ENCODE measurements around the gene NISCH. TPM values are rescaled to one million over a fixed set of nuclear protein-coding genes. Genes with fewer than 3 reads are reported as not detected.

Gene NISCH
- total and polyA plus RNA-seq, 7 donors = 14.3 to 33.4 (median 23.6) TPM

DNA sequence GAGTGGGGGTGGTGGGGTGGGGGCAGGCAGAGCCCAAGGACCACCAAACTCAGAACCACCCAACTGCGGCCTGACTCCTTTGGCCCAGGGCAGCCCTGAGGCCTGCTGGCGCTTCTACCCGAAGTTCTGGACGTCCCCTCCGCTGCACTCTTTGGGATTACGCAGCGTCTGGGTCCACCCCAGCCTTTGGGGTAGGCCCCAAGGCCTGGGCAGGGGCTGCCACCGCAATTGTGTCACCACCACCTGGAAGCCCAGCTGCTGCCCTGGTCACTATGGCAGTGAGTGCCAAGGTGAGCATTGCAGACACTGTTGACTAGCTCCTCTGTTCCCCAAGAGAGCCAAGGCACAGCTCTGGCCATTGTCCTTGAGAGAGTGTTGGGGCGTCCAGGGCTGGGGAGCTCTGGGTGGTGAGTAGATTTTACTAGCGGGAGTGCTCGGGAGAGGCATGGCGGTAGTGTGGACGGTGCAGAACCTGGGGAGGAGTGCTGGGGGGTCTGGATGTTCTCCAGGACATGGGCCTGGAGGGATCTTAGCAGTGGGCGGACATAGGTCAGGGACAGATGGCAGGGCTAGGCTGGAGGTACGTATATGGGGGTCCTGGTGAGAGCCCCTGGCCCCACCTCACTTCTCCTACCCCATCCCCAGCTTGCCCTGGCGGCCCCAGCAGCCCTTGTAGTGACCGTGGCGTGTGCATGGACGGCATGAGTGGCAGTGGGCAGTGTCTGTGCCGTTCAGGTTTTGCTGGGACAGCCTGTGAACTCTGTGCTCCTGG, 65.5 kb downstream of the NISCH start:
- no peak for ATAC-seq
- no peaks in the 10 kb centered on the region for H3K36me3 ChIP-seq (ENCODE audit: insufficient read depth in 1 of 2, low read depth in 1 of 2)
- no peak overlapping the region for H3K27ac ChIP-seq
- H3K4me3 ChIP-seq = no peak overlapping the region
- H3K4me1 ChIP-seq = no peaks in the 10 kb centered on the region
- DNase-seq = peak; percentile 1 to 42
- TF ChIP-seq, protein P1, sequence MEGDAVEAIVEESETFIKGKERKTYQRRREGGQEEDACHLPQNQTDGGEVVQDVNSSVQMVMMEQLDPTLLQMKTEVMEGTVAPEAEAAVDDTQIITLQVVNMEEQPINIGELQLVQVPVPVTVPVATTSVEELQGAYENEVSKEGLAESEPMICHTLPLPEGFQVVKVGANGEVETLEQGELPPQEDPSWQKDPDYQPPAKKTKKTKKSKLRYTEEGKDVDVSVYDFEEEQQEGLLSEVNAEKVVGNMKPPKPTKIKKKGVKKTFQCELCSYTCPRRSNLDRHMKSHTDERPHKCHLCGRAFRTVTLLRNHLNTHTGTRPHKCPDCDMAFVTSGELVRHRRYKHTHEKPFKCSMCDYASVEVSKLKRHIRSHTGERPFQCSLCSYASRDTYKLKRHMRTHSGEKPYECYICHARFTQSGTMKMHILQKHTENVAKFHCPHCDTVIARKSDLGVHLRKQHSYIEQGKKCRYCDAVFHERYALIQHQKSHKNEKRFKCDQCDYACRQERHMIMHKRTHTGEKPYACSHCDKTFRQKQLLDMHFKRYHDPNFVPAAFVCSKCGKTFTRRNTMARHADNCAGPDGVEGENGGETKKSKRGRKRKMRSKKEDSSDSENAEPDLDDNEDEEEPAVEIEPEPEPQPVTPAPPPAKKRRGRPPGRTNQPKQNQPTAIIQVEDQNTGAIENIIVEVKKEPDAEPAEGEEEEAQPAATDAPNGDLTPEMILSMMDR (IDR thresholded peaks at IDR 0.05) = no peak
- no peaks in the 10 kb centered on the region for H3K27me3 ChIP-seq (ENCODE audit: insufficient read depth in 3 of 3, low read length in 2 of 3)
- 89 to 92% (median 90%) methylated on average over 20 of the region's 20 CpGs for WGBS, 3 donors
- intact Hi-C loops (cut with DNase I) = no loop called here
- H3K9me3 ChIP-seq = no peaks in the 10 kb centered on the region

- intact Hi-C loops (cut with DNase I) = no loop called here
- Histone ChIP-seq H3K27ac (no peak overlapping the region), H3K9me3 (no peaks in the 10 kb centered on the region), H3K4me3 (no peak overlapping the region), H3K4me1 (no peaks in the 10 kb centered on the region), H3K27me3 (ENCODE audit: insufficient read depth in 3 of 3, low read length in 2 of 3) (no peaks in the 10 kb centered on the region), H3K36me3 (ENCODE audit: insufficient read depth in 1 of 2, low read depth in 1 of 2) (no peaks in the 10 kb centered on the region)
- WGBS, 3 donors = 86 to 92% (median 89%) methylated on average over 8 of the region's 8 CpGs
- TF ChIP-seq, protein P1 (IDR thresholded peaks at IDR 0.05) = no peak
- DNase-seq (peak; percentile 11 to 36), ATAC-seq (no peak)
These were observed 66.1 kb downstream of the NISCH start for GRCh38 chr3:52521488-52521824.

- Histone ChIP-seq H3K27ac (no peak overlapping the region), H3K36me3 (ENCODE audit: insufficient read depth in 1 of 2, low read depth in 1 of 2) (no peaks in the 10 kb centered on the region), H3K27me3 (ENCODE audit: insufficient read depth in 3 of 3, low read length in 2 of 3) (no peaks in the 10 kb centered on the region), H3K4me1 (no peaks in the 10 kb centered on the region), H3K9me3 (no peaks in the 10 kb centered on the region), H3K4me3 (no peak overlapping the region)
- intact Hi-C loops (cut with DNase I) = no loop called here
- ATAC-seq (no peak), DNase-seq (peak; percentile 8 to 46)
- TF ChIP-seq, protein P1 (IDR thresholded peaks at IDR 0.05) = no peak
- 92 to 95% (median 93%) methylated on average over 32 to 33 of the region's 33 CpGs for WGBS, 3 donors
These were observed 66.7 kb downstream of the NISCH start for GRCh38 chr3:52521881-52522650.

GRCh38 chr3:52522651-52523251, 67.3 kb downstream of the NISCH start:
- no peaks in the 10 kb centered on the region for H3K36me3 ChIP-seq (ENCODE audit: insufficient read depth in 1 of 2, low read depth in 1 of 2)
- no peak for ATAC-seq
- peak; percentile 12 to 44 for DNase-seq
- no peak overlapping the region for H3K27ac ChIP-seq
- no peak overlapping the region for H3K4me3 ChIP-seq
- intact Hi-C loops (cut with DNase I) = no loop called here
- TF ChIP-seq, protein P1 (IDR thresholded peaks at IDR 0.05) = no peak
- 88 to 92% (median 92%) methylated on average over 14 of the region's 14 CpGs for WGBS, 3 donors
- no peaks in the 10 kb centered on the region for H3K27me3 ChIP-seq (ENCODE audit: insufficient read depth in 3 of 3, low read length in 2 of 3)
- no peaks in the 10 kb centered on the region for H3K4me1 ChIP-seq
- H3K9me3 ChIP-seq = no peaks in the 10 kb centered on the region
